Osteoblast (primary cell): ENCODE data around the gene KIAA0319L. TPM values are rescaled to one million over a fixed set of nuclear protein-coding genes. Genes with fewer than 3 reads are reported as not detected.
A peak's percentile ranks its signal among the peaks of the same experiment; 100 is the strongest.

Source experiments
- DNase-seq: peaks from one replicate; pipeline ENCODE4 v3.0.0; 2011; ENCODE audit warnings: low spot score, mixed read lengths; ENCODE audit not compliant: insufficient read length; ENCODE audit errors: missing footprints
- H2AFZ ChIP-seq: 2 replicates; pipeline ENCODE4 v1.6.0; 2011; ENCODE audit warnings: mild to moderate bottlenecking, low read length
- H3K27ac ChIP-seq: 2 replicates; pipeline ENCODE4 v1.5.1; 2011; ENCODE audit warnings: mild to moderate bottlenecking, low read depth, low read length, moderate library complexity
- H3K27me3 ChIP-seq: 2 replicates; pipeline ENCODE4 v1.6.0; 2012; ENCODE audit warnings: mild to moderate bottlenecking, control low read depth, inconsistent platforms, low read length, moderate library complexity; ENCODE audit not compliant: insufficient read depth
- H3K36me3 ChIP-seq: 2 replicates; pipeline ENCODE4 v1.5.1; 2011; ENCODE audit warnings: mild to moderate bottlenecking, low read length, control low read depth, moderate library complexity; ENCODE audit not compliant: insufficient read depth
- H3K4me1 ChIP-seq: 2 replicates; pipeline ENCODE4 v1.5.1; 2011; ENCODE audit warnings: mild to moderate bottlenecking, low read length, control low read depth, moderate library complexity; ENCODE audit not compliant: insufficient read depth
- H3K4me2 ChIP-seq: 2 replicates; pipeline ENCODE4 v1.6.0; 2011; ENCODE audit warnings: mild to moderate bottlenecking, low read length; ENCODE audit not compliant: insufficient read depth
- H3K4me3 ChIP-seq: fragments of 200-600 bp; sonication (generic); 3 replicates; pipeline ENCODE4 v1.5.1; 2012; ENCODE audit warnings: mild to moderate bottlenecking, low read length, inconsistent platforms; ENCODE audit not compliant: insufficient read depth
- H3K79me2 ChIP-seq: 2 replicates; pipeline ENCODE4 v1.6.0; 2012; ENCODE audit warnings: mild to moderate bottlenecking, low read length, control low read depth, inconsistent platforms; ENCODE audit not compliant: insufficient read depth
- H3K9me3 ChIP-seq: 2 replicates; pipeline ENCODE4 v1.5.1; 2011; ENCODE audit warnings: low read depth, low read length, control low read depth
- H4K20me1 ChIP-seq: 2 replicates; pipeline ENCODE4 v1.6.0; 2012; ENCODE audit warnings: mild to moderate bottlenecking, low read length, control low read depth; ENCODE audit not compliant: insufficient read depth
- total RNA-seq: library from RNA; depleted of rRNA; stranded (reverse); fragments of >200 nt; gene quantifications from 2 replicates; pipeline ENCODE4 v1.2.3, GENCODE V29; 2012
- TF ChIP-seq, protein P1 (sequence below): IDR thresholded peaks from 2 replicates; pipeline ENCODE4 v1.5.1; 2011; ENCODE audit warnings: mild to moderate bottlenecking, low read depth, low read length, moderate library complexity; ENCODE audit errors: extremely low read depth

Gene KIAA0319L
- total RNA-seq, 1 donor, result 44.9 TPM

DNA sequence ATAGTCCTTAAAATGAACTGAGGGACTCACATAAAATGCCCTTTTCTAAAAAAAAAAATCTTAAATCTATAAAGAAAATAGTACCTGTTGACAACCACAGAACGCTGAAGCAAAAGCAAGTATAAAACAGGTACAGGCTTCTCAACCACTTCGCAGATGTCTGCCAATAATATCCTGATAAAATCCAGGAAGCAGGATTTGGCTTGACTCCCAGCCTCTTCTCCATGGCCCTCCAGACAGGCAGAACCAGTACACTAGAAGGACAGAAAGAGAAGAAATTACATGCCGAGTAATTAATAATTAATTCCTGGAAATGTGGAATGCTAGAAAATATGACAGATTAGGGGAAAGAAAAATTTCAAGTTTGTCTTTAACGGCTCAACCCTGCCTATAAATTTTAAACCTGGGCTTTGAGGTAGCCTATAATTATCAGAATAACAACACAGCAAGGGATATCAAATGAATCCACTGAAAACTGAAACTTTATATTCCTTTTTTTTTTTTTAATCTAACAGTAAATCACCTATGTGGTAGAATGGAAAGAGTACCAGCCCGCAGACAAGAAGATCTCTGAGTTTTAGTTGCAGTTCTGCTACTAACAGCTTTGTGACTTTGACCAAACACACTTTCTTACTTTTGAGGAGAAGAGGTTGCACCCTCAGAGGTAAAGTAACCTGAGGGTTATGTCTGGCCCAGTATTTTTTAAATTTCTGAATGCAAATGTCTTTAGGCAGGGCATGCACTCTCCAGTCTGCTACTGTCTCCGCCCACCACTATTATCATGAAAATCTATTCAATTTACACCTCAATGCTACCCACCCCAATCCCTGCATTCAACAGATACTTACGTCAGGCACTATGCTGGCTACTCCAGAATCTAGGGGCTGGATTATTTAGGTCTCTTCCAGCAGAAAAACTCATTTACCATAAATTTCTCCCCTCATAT lies 2.7 kb downstream of the KIAA0319L start:
- TF ChIP-seq, protein P1, sequence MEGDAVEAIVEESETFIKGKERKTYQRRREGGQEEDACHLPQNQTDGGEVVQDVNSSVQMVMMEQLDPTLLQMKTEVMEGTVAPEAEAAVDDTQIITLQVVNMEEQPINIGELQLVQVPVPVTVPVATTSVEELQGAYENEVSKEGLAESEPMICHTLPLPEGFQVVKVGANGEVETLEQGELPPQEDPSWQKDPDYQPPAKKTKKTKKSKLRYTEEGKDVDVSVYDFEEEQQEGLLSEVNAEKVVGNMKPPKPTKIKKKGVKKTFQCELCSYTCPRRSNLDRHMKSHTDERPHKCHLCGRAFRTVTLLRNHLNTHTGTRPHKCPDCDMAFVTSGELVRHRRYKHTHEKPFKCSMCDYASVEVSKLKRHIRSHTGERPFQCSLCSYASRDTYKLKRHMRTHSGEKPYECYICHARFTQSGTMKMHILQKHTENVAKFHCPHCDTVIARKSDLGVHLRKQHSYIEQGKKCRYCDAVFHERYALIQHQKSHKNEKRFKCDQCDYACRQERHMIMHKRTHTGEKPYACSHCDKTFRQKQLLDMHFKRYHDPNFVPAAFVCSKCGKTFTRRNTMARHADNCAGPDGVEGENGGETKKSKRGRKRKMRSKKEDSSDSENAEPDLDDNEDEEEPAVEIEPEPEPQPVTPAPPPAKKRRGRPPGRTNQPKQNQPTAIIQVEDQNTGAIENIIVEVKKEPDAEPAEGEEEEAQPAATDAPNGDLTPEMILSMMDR, result no peak
- Histone ChIP-seq H3K4me2 (peak overlapping the region; percentile 88), H3K27ac (peak overlapping the region; percentile 80), H4K20me1 (peaks cover 24% of the 10 kb centered on the region), H3K9me3 (no peaks in the 10 kb centered on the region), H3K4me3 (peak overlapping the region; percentile 80), H3K4me1 (peaks cover 30% of the 10 kb centered on the region), H3K27me3 (no peaks in the 10 kb centered on the region), H3K36me3 (peaks cover 23% of the 10 kb centered on the region), H3K79me2 (peaks cover 54% of the 10 kb centered on the region), H2AFZ (no peak overlapping the region)
- DNase-seq, result no peak

GRCh38 chr1:35553851-35554250 lies 3.4 kb downstream of the KIAA0319L start:
- peaks cover 58% of the 10 kb centered on the region for H3K79me2 ChIP-seq
- no peaks in the 10 kb centered on the region for H3K9me3 ChIP-seq
- H3K4me3 ChIP-seq, result no peak overlapping the region
- no peak for DNase-seq
- TF ChIP-seq, protein P1, result no peak
- H2AFZ ChIP-seq, result no peak overlapping the region
- H3K4me2 ChIP-seq, result no peak overlapping the region
- H3K27me3 ChIP-seq, result no peaks in the 10 kb centered on the region
- peaks cover 23% of the 10 kb centered on the region for H3K36me3 ChIP-seq
- no peak overlapping the region for H3K27ac ChIP-seq
- peaks cover 18% of the 10 kb centered on the region for H4K20me1 ChIP-seq
- H3K4me1 ChIP-seq, result peaks cover 27% of the 10 kb centered on the region

- no peaks in the 10 kb centered on the region for H3K27me3 ChIP-seq
- peaks cover 3% of the 10 kb centered on the region for H3K4me1 ChIP-seq
- H4K20me1 ChIP-seq, result peaks cover 10% of the 10 kb centered on the region
- H2AFZ ChIP-seq, result no peak overlapping the region
- TF ChIP-seq, protein P1, result no peak
- H3K4me3 ChIP-seq, result no peak overlapping the region
- H3K4me2 ChIP-seq, result no peak overlapping the region
- no peak overlapping the region for H3K27ac ChIP-seq
- peaks cover 11% of the 10 kb centered on the region for H3K36me3 ChIP-seq
- no peak for DNase-seq
- peaks cover 70% of the 10 kb centered on the region for H3K79me2 ChIP-seq
- no peaks in the 10 kb centered on the region for H3K9me3 ChIP-seq
Observed at GRCh38 chr1:35546614-35547013, 10.6 kb downstream of the KIAA0319L start.

- Histone ChIP-seq H2AFZ (no peak overlapping the region), H3K27me3 (no peaks in the 10 kb centered on the region), H3K27ac (no peak overlapping the region), H3K4me3 (no peak overlapping the region), H3K4me1 (peaks cover 13% of the 10 kb centered on the region), H4K20me1 (peaks cover 16% of the 10 kb centered on the region), H3K36me3 (peaks cover 7% of the 10 kb centered on the region), H3K9me3 (no peaks in the 10 kb centered on the region), H3K4me2 (no peak overlapping the region), H3K79me2 (peaks cover 65% of the 10 kb centered on the region)
- TF ChIP-seq, protein P1, result peak; percentile 46
- DNase-seq, result no peak
Observed at GRCh38 chr1:35544976-35545375, 12.2 kb downstream of the KIAA0319L start.
